ENCODE data around the gene NECAB2.
"Not testable (repeated sequence)": the region's sequence is repeated elsewhere in the genome, so short reads cannot be mapped to it uniquely, and the experiment has no call there.

Gene NECAB2

DNA sequence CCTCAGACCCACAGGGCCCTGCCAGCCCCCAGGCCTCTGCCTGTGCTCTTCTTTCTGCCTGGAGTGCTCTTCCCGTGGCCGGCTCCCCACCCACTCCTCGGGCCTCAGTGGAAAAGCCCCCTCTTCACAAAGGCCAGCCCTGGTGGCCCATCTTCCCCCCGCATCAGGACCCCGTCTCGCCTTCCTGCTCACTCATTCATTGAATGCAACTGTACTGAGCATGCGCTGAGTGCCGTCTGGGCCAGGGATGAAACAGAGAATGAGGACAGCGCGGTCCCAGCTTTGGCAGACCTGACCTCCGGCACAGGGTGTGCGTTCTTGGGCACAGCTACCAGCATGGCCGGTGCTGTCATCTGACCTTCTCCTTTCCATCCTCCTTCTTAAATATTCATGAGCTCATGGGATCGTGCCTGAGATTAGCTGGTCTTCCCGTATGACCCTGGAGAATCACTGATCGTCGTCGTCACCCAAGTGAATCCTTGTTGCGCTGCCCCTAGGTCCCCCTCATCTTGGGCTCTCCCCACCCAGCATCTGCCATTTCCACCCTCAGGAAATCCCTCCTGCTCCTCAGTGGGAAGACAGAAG is 31.4 kb upstream of the NECAB2 start:
- no peak for DNase-seq (ENCODE audit: low spot score)

DNA sequence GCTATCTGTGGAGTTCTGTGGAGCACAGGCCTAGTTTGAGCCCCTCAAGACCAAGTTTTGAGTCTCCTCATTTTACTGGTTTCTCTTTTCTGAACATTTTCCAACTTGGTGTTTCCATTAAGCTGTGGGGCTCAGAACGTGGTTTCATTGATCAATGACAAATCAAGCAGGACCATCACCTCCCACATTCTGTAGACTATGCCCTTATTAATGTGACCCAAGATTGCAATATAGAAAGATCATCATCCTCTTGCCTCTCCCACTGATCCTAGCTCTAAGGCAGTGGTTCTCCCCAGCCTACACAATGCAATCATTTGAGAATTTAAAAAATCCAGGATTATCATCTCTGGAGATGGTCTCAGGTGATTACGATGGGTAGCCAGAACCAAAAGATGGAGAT is 30.8 kb upstream of the NECAB2 start:
- DNase-seq (ENCODE audit: low spot score), result no peak

DNA sequence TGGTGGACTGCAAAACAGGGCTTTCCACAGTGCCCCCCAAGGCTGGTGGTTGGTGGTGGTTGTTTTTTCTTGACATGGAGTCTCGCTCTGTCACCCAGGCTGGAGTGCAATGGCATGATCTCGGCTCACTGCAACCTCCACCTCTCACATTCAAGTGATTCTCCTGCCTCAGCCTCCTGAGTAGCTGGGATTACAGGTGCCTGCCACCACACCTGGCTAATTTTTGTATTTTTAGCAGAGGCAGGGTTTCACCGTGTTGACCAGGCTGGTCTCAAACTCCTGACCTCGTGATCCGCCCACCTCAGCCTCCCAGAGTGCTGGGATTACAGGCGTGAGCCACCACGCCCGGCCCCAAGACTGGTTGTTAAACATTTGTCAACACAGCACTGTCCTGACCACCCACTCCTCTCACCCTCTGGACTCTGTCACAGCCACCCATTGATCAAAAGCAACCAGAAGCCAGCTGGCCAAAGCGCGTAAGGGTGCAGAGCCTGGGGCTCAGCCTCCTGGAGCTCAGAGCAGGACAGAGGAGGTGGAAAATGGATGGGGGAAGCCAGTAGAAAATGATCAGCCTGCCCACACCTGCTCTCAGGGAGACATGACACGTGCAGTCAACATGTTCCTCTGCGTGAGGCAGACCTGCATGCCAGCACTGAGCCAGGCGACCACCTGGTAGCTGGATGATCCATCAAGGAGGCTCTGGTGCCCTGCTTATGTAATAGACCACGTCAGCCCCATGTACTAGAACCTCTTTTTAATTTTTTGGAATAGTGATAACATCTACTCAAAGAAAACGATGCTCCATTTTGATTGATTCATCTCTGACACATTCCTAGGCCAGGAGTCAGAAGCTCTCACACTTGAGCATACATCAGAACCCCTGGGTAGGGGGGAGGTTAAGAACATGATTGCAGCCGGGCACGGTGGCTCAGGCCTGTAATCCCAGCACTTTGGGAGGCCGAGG is 29.8 kb upstream of the NECAB2 start:
- DNase-seq (ENCODE audit: low spot score), result no peak

DNA sequence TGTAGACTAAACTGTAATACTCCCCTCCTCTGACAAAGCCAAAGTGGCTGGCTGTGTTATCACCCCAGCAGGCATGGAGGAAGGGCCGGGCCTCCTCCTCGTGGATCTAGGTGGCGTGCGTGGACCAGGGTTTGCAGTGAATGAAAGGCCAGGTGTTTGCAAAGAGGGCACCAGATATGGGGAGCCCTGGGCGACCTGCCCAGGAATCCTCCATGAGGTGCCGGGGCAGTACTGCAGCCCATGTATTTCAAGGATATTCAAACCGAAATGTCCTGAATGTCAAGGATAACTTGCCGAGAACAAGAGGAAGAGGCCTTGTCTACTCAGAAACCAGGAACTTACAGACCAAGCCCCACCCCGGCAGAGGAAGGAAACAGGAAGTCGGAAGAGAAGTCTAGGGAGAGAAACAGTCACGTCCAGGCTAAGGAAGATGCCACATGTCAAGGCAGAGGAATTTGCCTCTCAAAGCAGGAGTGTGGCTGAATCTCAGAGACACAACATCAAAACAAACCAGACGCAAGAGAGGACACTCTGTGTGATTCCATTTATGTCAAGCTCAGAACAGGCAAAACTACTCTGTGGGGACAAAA is 28.7 kb upstream of the NECAB2 start:
- DNase-seq (ENCODE audit: low spot score), result no peak

DNA sequence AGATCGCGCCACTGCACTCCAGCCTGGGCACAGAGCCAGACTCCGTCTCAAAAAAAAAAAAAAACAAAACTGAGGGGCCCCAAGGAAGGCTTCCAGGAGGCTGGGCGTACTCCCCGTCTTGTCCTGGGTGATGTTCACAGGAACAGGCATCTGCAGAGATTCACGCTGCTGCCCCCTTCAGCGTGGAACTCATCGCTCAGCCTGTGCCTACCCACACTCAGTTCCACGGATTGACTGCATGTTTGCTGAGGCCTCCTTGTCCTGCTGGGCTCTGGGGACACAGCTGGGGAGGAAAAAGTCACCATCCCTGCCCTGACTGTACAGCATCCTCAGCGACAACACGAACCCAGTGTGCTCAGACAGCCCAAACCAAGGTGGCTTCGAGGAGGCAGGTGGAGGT is 27.9 kb upstream of the NECAB2 start:
- no peak for DNase-seq (ENCODE audit: low spot score)

DNA sequence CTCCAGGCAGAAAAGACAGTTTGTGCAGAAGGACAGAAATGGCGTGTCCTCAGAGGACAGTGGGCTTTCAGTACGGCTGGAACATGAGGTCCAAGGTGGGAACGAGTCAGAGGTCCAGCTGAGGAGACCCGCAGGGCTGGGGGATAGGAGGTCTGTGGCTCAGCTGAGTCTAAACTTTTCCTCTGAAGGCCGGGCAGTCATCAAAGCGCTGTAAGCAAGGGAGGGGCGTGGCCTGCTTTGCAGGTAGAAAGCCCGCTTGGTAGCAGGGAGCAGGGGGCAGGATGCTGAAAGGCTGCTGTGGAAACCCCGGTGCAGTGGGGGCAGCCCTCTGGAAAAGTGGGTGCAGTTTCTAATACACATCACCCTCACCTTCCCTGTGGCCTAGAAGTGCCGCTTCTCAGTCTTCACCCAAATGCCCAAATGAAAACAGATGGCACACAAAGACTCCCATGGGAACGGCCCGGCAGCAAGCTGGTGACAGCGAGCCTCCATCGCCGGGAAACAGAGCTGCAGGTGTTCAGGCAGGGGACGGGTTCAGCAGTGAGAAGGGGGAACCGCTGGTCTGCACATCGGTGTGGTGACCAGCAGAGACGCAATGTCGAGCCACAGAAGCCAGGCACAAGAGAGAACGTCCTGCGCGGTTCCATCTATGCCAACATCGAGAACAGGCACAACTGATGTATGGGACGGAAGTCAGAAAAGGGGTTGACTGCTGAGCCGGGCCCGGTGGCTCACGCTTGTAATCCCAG is 27.2 kb upstream of the NECAB2 start:
- DNase-seq (ENCODE audit: low spot score), result no peak

DNA sequence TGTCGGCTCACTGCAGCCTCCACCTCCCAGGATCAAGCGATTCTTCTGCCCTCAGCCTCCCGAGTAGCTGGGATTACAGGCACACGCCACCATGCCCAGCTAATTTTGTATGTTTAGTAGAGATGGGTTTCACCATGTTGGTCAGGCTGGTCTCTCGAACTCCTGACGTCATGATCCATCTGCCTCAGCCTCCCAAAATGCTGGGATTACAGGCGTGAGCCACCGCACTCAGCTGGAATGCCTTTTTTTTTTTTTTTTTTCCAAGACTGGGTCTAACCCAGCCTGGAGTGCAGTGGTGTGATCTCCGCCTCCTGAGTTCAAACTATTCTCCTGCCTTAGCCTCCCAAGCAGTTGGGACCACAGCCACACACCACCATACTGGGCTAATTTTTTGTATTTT is 26.5 kb upstream of the NECAB2 start:
- not testable (repeated sequence) for DNase-seq (ENCODE audit: low spot score)

DNA sequence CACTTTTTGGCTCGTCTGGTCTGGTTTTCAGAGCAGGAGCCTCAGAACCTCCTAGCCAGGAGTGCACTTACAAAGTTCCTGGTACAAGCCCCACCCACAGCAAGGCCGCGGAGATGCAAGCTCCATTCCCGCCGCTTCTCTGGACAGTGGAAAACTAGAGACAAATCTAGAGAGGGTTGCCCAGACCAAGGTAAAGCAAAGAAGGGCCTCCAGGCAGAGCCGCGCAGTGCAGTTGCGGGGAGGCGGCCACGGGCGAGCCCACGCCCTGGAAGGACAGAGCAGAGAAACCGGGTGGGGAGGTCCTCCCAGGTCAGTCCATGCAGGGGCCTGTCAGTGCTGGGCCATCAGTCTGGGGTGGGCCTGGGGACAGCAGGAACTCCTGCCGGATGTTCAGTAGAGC is 26.0 kb upstream of the NECAB2 start:
- no peak for DNase-seq (ENCODE audit: low spot score)

DNA sequence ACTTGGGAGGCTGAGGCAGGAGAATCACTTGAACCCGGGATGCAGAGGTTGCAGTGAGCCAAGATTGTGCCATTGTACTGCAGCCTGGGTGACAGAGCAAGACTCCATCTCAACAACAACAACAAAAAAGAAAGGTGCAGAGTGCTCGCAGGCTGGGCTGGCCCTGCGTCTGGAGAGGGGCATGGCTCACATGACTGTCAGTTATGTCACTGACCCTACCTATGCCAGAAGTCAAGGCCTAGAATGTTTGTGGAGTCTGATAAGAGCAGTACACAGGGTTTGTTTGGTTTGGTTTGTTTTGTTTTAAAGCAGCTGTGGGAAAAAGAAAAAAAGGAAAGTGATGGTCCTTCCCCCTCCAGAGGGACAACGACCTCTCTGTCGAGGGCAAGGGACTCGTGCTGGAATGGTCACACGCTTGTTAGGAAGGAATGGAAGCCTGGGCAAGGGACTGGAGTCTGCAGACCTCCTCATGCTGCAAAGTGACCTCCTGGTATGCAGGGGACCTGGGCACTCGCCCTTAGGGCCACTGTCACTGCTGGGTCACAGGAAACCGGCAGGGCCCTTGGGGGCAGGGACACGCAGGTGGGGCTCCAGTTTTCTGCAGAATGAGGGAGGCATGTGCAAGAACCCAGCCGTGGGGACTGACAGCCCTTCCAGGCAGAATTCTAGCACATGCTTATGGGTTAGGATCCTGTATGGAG is 25.1 kb upstream of the NECAB2 start:
- no peak for DNase-seq (ENCODE audit: low spot score)

DNA sequence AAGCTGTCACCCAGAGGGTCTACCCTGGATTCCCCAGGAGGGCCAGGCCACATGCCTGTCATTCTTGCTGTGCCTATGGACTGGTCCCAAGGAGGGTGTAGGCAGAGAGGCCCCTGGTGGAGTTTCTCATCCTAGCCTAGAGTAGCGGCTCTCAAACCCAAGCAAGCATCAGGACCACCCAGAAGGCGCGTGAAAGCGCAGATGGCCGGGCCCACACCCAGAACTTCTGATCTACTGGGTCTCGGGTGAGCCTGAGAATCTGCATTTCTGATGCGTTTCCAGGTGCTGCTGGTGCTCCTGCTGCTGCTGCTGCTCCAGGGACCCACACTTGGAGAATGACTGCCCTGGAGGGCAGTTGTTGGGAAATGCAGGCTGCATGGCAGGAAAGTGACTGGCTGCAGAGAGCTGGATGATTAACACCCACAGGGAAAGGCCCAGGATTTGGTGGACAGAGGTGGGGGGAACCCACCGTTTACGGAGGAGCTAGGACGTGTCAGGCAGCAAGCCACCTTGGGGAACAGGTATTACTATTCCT is 24.5 kb upstream of the NECAB2 start:
- DNase-seq (ENCODE audit: low spot score), result no peak

DNA sequence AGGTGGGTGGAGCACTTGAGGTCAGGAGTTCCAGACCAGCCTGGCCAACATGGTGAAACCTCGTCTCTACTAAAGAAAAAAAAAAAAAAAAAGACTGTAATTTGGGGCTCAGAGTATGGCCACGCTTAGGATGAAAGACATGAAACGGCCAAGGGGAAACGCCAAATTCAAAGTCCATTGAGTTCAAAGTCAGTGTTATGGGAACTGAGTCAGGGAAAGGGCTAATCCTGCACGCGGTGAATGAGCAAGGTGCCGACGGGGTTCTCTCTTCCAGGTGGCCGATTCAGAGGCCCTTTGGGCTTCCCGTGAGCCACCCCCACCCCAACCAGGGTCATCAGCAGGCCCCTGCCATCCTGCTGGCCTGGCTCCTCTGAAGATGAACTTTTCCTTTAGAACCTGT is 22.5 kb upstream of the NECAB2 start:
- no peak for DNase-seq (ENCODE audit: low spot score)

DNA sequence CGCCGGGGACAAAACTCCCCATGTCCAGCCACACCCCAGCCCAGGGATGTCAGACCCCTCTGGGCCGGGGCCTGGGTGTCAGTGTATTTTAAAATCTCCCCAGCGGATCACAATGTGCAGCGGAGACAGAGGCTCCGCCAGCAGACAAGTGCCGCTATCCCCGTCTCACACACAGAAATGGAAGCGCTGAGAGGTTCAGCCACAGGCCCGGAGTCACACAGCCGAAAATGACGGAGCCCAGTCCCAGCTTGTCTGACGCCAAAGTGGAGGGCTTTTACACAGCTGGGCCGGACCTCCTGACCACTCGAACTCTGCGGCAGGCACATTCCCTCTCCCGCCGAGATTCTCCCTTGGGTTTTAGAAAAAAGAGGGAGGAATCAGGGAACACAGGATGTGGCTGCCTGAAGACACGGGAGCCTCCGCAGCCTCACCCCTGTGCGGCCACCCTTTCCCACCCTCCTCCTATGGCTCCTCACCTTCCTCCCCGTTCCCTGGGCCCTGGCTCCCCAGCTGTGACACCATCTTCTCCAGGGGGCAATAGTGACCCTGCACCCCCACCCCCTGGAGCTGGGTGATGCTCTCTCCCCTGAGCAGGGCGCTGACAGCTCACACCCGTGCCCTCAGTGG is 21.8 kb upstream of the NECAB2 start:
- no peak for DNase-seq (ENCODE audit: low spot score)

DNA sequence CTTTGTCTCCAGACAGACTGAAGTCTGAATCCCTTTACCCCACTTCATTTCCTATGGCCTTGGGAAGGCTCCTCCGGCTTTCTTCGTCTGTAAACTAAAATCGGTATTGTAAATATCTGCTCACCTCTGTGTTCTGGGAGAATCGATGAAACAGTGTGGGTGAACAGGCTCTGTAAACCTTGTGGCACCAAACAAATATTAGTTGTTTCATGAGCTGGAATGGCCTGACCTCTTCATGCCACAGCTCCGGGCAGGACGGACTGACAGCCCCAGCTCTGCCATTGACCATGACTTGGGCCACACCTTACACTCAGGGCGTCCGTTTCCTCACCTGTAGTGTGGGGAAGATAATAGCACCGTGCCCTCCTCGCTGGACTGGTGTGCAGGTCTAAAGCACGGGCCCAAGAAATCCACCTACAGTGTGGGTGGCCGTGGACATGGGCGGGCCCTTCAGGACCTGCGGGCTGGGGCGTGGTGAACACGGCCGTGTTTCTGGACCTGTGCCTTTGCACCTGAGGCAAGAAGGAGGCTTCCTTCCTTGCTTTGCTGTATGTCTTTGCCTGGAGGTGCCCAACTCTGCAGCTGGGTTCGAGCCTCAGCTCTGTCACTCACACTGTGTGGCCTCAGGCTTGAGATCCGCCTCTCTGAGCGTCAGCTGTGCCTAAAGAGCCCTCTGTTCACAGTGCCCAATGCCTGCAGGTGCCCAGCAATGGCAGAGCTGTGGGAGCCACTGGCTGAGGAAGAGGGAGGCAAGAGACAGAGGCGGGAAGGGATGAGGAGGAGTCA is 21.1 kb upstream of the NECAB2 start:
- no peak for DNase-seq (ENCODE audit: low spot score)

DNA sequence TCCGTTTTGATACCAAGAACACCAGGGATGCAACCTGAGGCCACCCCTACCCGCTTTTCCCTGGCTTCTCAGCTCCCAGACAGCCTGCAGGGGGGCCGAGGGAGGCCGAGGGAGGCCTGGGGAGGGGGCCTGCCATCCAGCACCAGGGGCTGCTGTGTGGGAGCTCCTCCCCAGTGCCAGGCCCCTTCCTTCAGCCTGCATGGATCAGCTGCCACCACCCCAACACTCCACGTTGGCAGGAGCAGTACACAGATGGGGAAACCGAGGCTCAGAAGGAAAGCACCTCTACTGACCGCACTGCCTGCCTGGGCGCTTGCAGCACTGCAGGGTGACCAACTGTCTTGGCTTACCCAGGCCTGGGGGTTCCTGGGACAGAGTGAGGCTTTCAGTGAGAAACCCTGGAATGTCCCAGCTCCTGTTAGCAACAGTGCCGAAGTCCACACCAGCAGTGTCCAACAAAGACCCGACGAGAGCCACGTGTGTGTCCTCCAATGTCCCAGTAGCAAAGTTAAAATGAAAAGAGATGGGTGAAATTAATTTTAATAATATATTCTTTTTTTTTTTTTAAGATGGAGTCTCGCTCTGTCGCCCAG is 20.3 kb upstream of the NECAB2 start:
- no peak for DNase-seq (ENCODE audit: low spot score)

DNA sequence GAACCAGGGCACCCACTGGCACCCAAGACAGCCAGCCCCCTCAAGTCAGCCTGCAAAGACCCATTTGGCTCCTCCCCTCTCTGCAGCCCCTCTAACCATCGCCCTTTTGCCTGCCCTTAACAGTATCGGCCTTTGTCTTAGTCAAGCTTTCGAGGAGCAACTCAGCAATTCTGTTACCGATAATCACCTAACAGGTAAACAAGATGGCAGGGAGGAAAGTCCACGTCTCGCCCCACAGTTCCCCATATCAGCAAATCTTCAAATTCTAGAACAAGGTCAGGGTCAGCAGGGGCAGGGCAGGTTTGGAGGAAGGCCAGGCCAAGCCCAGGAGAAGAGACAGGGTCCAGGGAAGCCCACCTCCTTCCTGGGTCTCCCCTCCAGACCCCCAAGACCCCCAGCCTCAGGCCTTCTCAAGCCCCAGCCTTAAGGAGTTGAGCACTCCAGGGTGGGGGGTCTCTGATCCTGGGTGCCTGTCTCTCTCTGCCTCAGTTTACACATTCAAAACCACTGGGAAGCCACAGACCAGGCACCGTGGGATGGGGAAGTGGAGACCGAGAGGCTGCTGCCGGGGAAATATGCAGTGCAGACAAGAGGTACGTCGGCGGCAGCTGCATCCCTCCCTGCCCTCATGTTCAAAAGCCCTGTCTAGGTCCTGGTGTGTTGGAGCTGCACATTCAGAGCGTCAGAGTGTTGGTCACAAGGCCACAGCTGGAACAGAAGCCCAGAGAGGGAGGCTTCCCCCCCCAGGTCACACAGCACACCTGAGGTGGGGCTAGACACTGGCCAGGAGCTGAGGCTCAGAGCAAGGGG is 18.9 kb upstream of the NECAB2 start:
- no peak for DNase-seq (ENCODE audit: low spot score)

DNA sequence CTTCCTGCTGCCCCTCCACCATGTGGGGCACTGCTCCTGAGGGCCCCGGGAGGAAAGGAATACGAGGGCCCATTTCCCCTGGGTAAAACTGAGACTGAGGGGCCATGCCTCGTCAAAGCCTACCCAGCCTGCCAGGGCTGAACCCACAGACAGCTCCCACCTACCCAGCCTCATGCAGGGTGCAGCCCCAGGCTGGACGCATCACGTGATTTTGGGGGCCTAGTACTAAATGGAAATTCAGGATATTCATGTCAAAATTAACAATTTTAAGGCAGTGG is 18.4 kb upstream of the NECAB2 start:
- no peak for DNase-seq (ENCODE audit: low spot score)

DNA sequence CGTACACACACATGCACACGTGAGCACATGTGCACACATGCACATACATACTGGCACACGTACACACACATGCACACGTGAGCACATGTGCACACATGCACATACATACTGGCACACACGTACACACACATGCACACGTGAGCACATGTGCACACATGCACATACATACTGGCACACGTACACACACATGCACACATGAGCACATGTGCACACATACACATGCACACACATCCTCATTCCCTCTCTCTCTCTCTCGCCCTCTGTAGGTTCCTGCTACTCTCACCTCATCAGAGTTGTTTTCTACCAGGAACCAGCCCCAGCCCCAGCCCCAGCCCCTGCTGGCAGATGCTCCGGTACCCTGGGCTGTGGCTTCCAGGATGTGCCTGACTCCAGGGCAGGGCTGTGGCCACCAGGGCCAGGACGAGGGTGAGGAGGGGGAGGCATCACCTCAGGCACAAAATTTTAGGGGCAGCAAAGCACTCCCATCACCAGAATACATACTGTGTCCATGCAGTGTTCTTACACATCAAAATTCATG is 17.1 kb upstream of the NECAB2 start:
- not testable (repeated sequence) for DNase-seq (ENCODE audit: low spot score)

DNA sequence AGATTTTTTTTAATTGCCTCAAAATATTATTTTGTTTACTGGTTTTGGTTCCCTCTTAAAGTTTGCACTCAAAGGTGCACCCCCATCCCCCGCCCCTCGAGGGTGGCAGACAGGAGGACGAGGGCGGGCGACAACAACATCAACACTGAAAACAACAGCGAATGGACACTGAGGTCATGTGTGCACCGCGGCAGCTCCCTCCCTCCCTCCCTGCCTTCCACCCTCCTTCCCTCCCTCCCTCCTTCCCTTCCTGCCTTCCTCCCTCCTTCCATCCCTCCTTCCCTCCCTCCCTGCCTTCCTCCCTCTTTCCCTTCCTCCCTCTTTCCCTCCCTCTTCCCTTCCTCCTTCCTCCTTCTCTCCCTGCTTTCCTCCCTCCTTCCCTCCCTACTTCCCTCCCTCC is 16.5 kb upstream of the NECAB2 start:
- no peak for DNase-seq (ENCODE audit: low spot score)

DNA sequence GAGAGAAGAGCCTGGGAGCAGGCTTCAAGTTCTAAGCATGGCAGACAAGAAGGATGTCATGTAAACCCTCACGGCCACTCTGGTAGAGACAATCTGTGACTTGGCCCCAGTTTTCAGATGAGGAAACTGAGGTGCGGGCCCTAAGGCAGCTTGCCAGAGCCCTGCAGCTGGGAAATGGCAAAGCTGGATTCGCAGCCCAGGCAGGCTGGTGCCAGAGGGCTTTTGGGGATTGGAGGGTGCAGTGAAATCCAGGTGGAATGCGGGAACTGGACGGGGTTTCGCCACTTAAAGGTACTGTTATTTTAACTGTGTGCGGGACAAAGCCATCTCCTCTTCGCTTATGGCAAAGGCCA is 15.5 kb upstream of the NECAB2 start:
- no peak for DNase-seq (ENCODE audit: low spot score)

All from activated CD4-positive, alpha-beta T cell treated with anti-CD3 and anti-CD28 coated beads, Interleukin-2, Interleukin-4, amounts not matched to agents 100 ng/mL and 50 ng/mL, durations not matched to agents 16 hours and 8 hours (primary cell).